Endodermal cell (in vitro differentiated cells): ENCODE data around the gene SFTPB. TPM values are rescaled to one million over a fixed set of nuclear protein-coding genes. Genes with fewer than 3 reads are reported as not detected.
"Not testable (repeated sequence)": the region's sequence is repeated elsewhere in the genome, so short reads cannot be mapped to it uniquely, and the experiment has no call there.

ENCODE experiments used
- DNase-seq: peaks from one replicate; pipeline ENCODE4 v3.0.0-alpha.2; 2017
- H3K27ac ChIP-seq: 2 replicates; pipeline ENCODE4 v1.5.1; 2013; ENCODE audit warnings: mild to moderate bottlenecking, low read depth, low read length, moderate library complexity
- H3K27me3 ChIP-seq: 2 replicates; pipeline ENCODE4 v1.6.1; 2013; ENCODE audit warnings: mild to moderate bottlenecking, low read length, moderate library complexity; ENCODE audit not compliant: insufficient read depth, control insufficient read depth, poor library complexity, severe bottlenecking
- H3K36me3 ChIP-seq: 2 replicates; pipeline ENCODE4 v1.7.0; 2013; ENCODE audit warnings: mild to moderate bottlenecking, low read length, moderate library complexity; ENCODE audit not compliant: control insufficient read depth, insufficient read depth
- H3K4me1 ChIP-seq: one replicate; pipeline ENCODE4 v1.7.0; 2013; ENCODE audit warnings: low read length; ENCODE audit not compliant: control insufficient read depth, insufficient read depth
- H3K4me3 ChIP-seq: 2 replicates; pipeline ENCODE4 v1.5.1; 2013; ENCODE audit warnings: mild to moderate bottlenecking, low read length, moderate library complexity
- H3K9ac ChIP-seq: 2 replicates; pipeline ENCODE4 v1.6.1; 2013; ENCODE audit warnings: mild to moderate bottlenecking, low read length, moderate library complexity; ENCODE audit not compliant: poor library complexity, severe bottlenecking; ENCODE audit errors: extremely low read depth
- H3K9me3 ChIP-seq: 2 replicates; pipeline ENCODE4 v1.6.1; 2013; ENCODE audit warnings: mild to moderate bottlenecking, low read length, moderate library complexity; ENCODE audit not compliant: control insufficient read depth
- H3K27ac Mint-ChIP-seq: 2 replicates; pipeline ENCODE4 v1.8.0; 2020; ENCODE audit warnings: mixed read lengths
- H3K27me3 Mint-ChIP-seq: 2 replicates; pipeline ENCODE4 v1.8.0; 2021; ENCODE audit warnings: mild to moderate bottlenecking, mixed read lengths; ENCODE audit not compliant: insufficient read depth
- H3K36me3 Mint-ChIP-seq: 2 replicates; pipeline ENCODE4 v1.8.0; 2020; ENCODE audit warnings: low read depth, mixed read lengths
- H3K4me1 Mint-ChIP-seq: 2 replicates; pipeline ENCODE4 v1.8.0; 2020; ENCODE audit warnings: mixed read lengths
- H3K4me3 Mint-ChIP-seq: 2 replicates; pipeline ENCODE4 v1.8.0; 2020; ENCODE audit warnings: mild to moderate bottlenecking, moderate library complexity, mixed read lengths
- H3K9me3 Mint-ChIP-seq: 2 replicates; pipeline ENCODE4 v1.8.0; 2020; ENCODE audit warnings: mild to moderate bottlenecking, mixed read lengths
- CTCF ChIP-seq: fragments of 200-600 bp; sonication (generic); conservative IDR thresholded peaks from 2 replicates; pipeline ENCODE4 v1.5.0; 2021; ENCODE audit warnings: antibody characterized with exemption, mild to moderate bottlenecking
- WGBS, 2 experiments: methylation state at CpG; one replicate each; pipeline versions ENCODE4 v1.1.5 to v1.1.7; 2013; ENCODE audit warnings: missing lambda C conversion rate in 2 of 2, mixed read lengths in 1 of 2; ENCODE audit not compliant: insufficient coverage in 1 of 2, insufficient read length in 1 of 2; 5-methylcytosine and 5-hydroxymethylcytosine counted together
- total RNA-seq, 2 donors: library from RNA; stranded (reverse); fragmentation: NEBNext Ultra II Directional in 1 of 2; extraction: Animal tissue kit (Norgen Biotek cat#: 25700) in 1 of 2; gene quantifications; 2 replicates in 1 of 2; 3 replicates in 1 of 2; pipeline ENCODE4 v1.2.1, GENCODE V29; 2021

The SFTPB gene
- total RNA-seq, 2 donors from 2014 or later: not detected

GRCh38 chr2:85659324-85659981 is 8.5 kb downstream of the SFTPB start:
- Mint-ChIP-seq H3K4me1 (no peaks in the 10 kb centered on the region), H3K27me3 (no peaks in the 10 kb centered on the region), H3K36me3 (peaks cover 24% of the 10 kb centered on the region), H3K9me3 (no peaks in the 10 kb centered on the region), H3K27ac (no peak overlapping the region), H3K4me3 (no peak overlapping the region)
- 95 to 100% methylated on average over 2 to 13 of the region's 13 CpGs for WGBS, 2 experiments
- no peak for DNase-seq
- H3K9ac ChIP-seq: no peak overlapping the region
- no peak overlapping the region for H3K27ac ChIP-seq
- no peak for TF ChIP-seq CTCF
- no peaks in the 10 kb centered on the region for H3K4me1 ChIP-seq
- no peaks in the 10 kb centered on the region for H3K9me3 ChIP-seq
- no peak overlapping the region for H3K4me3 ChIP-seq
- no peaks in the 10 kb centered on the region for H3K27me3 ChIP-seq
- peaks cover 6% of the 10 kb centered on the region for H3K36me3 ChIP-seq

GRCh38 chr2:85657399-85657798 is 10.6 kb downstream of the SFTPB start:
- H3K4me3 ChIP-seq, H3K27me3 Mint-ChIP-seq, H3K4me1 ChIP-seq, H3K9me3 ChIP-seq, H3K27ac ChIP-seq, H3K9me3 Mint-ChIP-seq, H3K9ac ChIP-seq, H3K4me1 Mint-ChIP-seq, H3K27me3 ChIP-seq, DNase-seq, H3K4me3 Mint-ChIP-seq: not testable (repeated sequence)
- peaks cover 22% of the 10 kb centered on the region for H3K36me3 ChIP-seq
- Mint-ChIP-seq H3K27ac (peak overlapping the region; percentile 33), H3K36me3 (peaks cover 28% of the 10 kb centered on the region)
- WGBS, 2 experiments: 95 to 96% methylated on average over 3 to 4 of the region's 4 CpGs

- Mint-ChIP-seq H3K27me3 (no peaks in the 10 kb centered on the region), H3K36me3 (peaks cover 33% of the 10 kb centered on the region), H3K4me3 (no peak overlapping the region), H3K4me1 (no peaks in the 10 kb centered on the region), H3K27ac (no peak overlapping the region), H3K9me3 (no peaks in the 10 kb centered on the region)
- no peak for TF ChIP-seq CTCF
- 96% methylated on average over 3 of the region's 3 CpGs; no CpG with 5 or more reads in 1 of the 2 experiments for WGBS, 2 experiments
- Histone ChIP-seq H3K4me3 (no peak overlapping the region), H3K9ac (no peak overlapping the region), H3K9me3 (no peaks in the 10 kb centered on the region), H3K27me3 (no peaks in the 10 kb centered on the region), H3K4me1 (no peaks in the 10 kb centered on the region), H3K27ac (no peak overlapping the region), H3K36me3 (peaks cover 30% of the 10 kb centered on the region)
- no peak for DNase-seq
Observed at GRCh38 chr2:85656468-85656867, 11.5 kb downstream of the SFTPB start.
